Colonic mucosa (tissue), 4 donors: ENCODE data around the gene CLEC19A. TPM values are rescaled to one million over a fixed set of nuclear protein-coding genes. Genes with fewer than 3 reads are reported as not detected.

Experiments
- DNase-seq: peaks from one replicate; pipeline ENCODE4 v3.0.0-alpha.2; 2020
- H3K27ac ChIP-seq: fragments of 200-600 bp; one replicate; pipeline ENCODE4 v1.8.0; 2021
- H3K27me3 ChIP-seq: fragments of 200-600 bp; one replicate; pipeline ENCODE4 v1.8.0; 2021
- H3K36me3 ChIP-seq: fragments of 200-600 bp; one replicate; pipeline ENCODE4 v1.8.0; 2021
- H3K4me1 ChIP-seq: fragments of 200-600 bp; one replicate; pipeline ENCODE4 v1.8.0; 2021; ENCODE audit warnings: mild to moderate bottlenecking
- H3K4me3 ChIP-seq: fragments of 200-600 bp; one replicate; pipeline ENCODE4 v1.8.0; 2021
- H3K9ac ChIP-seq, 2 donors: one replicate each; pipeline ENCODE4 v1.7.0; 2013; ENCODE audit warnings: control low read depth in 2 of 2, low read depth in 2 of 2, low read length in 2 of 2
- H3K9me3 ChIP-seq: fragments of 200-600 bp; one replicate; pipeline ENCODE4 v1.8.0; 2021
- intact Hi-C: fragments of 100-400 bp; cut with DNase I; formaldehyde crosslinking; loops from one replicate; pipeline ENCODE4 v1.14.1; 2022
- total RNA-seq, 2 donors: library from RNA; stranded (reverse); fragmentation: NEBNext Ultra II Directional in 1 of 2; extraction: Animal tissue kit (Norgen Biotek cat#: 25700) in 1 of 2; gene quantifications; one replicate each; pipeline ENCODE4 v1.2.1, GENCODE V29; 2021
- TF ChIP-seq, protein P1 (sequence below): fragments of 200-600 bp; IDR thresholded peaks from one replicate; pipeline ENCODE4 v1.8.0; 2022; ENCODE audit warnings: antibody characterized with exemption, mild to moderate bottlenecking
- donor health status: healthy.
- donor health status: DM: no; HTN: no; CAD: no.
- donor health status: DM: no; HTN: no; CAD: no.

CLEC19A gene
- total RNA-seq, 2 donors from 2014 or later, result not detected

DNA sequence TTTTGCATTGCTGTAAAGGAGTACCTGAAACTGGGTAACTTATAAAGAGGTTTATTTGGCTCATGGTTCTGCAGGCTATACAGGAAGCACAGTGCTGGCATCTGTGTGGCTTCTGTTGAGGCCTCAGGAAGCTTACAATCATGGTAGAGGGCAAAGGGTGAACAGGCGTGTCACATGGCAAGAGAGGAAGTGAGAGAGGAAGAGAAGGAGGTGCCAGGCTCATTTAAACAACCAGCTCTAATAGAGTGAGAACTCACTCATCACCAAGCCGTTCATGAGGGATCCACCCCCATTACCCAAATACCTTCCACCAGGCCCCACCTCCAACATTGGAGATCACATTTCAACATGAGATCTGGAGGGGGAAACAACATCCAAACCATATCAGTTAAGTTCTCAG lies 16.4 kb upstream of the CLEC19A start:
- no peaks in the 10 kb centered on the region for H3K27me3 ChIP-seq
- no peak overlapping the region for H3K4me3 ChIP-seq
- TF ChIP-seq, protein P1, sequence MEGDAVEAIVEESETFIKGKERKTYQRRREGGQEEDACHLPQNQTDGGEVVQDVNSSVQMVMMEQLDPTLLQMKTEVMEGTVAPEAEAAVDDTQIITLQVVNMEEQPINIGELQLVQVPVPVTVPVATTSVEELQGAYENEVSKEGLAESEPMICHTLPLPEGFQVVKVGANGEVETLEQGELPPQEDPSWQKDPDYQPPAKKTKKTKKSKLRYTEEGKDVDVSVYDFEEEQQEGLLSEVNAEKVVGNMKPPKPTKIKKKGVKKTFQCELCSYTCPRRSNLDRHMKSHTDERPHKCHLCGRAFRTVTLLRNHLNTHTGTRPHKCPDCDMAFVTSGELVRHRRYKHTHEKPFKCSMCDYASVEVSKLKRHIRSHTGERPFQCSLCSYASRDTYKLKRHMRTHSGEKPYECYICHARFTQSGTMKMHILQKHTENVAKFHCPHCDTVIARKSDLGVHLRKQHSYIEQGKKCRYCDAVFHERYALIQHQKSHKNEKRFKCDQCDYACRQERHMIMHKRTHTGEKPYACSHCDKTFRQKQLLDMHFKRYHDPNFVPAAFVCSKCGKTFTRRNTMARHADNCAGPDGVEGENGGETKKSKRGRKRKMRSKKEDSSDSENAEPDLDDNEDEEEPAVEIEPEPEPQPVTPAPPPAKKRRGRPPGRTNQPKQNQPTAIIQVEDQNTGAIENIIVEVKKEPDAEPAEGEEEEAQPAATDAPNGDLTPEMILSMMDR, result no peak
- H3K4me1 ChIP-seq, result no peaks in the 10 kb centered on the region
- no peaks in the 10 kb centered on the region for H3K9me3 ChIP-seq
- DNase-seq, result no peak
- H3K27ac ChIP-seq, result no peak overlapping the region
- intact Hi-C loops, result no loop called here
- H3K9ac ChIP-seq, result no peak overlapping the region
- no peaks in the 10 kb centered on the region for H3K36me3 ChIP-seq

- H3K9ac ChIP-seq, result no peak overlapping the region
- no peak for DNase-seq
- TF ChIP-seq, protein P1, result no peak
- intact Hi-C loops, result no loop called here
- no peaks in the 10 kb centered on the region for H3K36me3 ChIP-seq
- no peaks in the 10 kb centered on the region for H3K4me1 ChIP-seq
- no peaks in the 10 kb centered on the region for H3K27me3 ChIP-seq
- H3K9me3 ChIP-seq, result no peaks in the 10 kb centered on the region
- no peak overlapping the region for H3K4me3 ChIP-seq
- H3K27ac ChIP-seq, result no peak overlapping the region
Measured at GRCh38 chr16:19274165-19274797, 11.2 kb upstream of the CLEC19A start.

GRCh38 chr16:19278403-19278802 lies 7.1 kb upstream of the CLEC19A start:
- no peak overlapping the region for H3K27ac ChIP-seq
- no peaks in the 10 kb centered on the region for H3K27me3 ChIP-seq
- H3K4me3 ChIP-seq, result no peak overlapping the region
- no peak overlapping the region for H3K9ac ChIP-seq
- TF ChIP-seq, protein P1, result no peak
- no peaks in the 10 kb centered on the region for H3K4me1 ChIP-seq
- H3K9me3 ChIP-seq, result no peaks in the 10 kb centered on the region
- intact Hi-C loops, result no loop called here
- no peak for DNase-seq
- no peaks in the 10 kb centered on the region for H3K36me3 ChIP-seq

DNA sequence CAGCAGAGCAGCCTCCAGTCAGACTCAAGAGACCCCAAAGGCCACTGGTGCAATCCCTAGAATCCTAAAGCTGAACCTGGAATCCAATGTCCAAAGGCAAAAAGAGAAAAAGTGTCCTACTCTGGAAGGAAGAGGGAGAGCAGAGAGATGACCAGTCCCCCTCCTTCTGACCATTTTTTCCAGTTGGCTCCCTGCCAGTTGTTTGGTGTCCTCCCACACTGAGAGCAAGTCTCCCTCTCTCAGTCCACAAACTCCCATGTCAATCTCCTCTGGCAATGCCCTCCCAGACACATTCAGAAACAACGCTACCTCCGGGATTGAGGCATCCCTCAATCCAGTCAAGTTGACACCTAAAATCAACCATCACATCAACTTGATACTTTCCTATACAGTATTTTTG lies 4.3 kb upstream of the CLEC19A start:
- Histone ChIP-seq H3K27me3 (no peaks in the 10 kb centered on the region), H3K4me3 (no peak overlapping the region), H3K9me3 (no peaks in the 10 kb centered on the region), H3K9ac (no peak overlapping the region), H3K36me3 (no peaks in the 10 kb centered on the region), H3K4me1 (no peaks in the 10 kb centered on the region), H3K27ac (no peak overlapping the region)
- DNase-seq, result no peak
- intact Hi-C loops, result no loop called here
- TF ChIP-seq, protein P1, result no peak

- no peak overlapping the region for H3K27ac ChIP-seq
- TF ChIP-seq, protein P1, result no peak
- no peaks in the 10 kb centered on the region for H3K4me1 ChIP-seq
- H3K9ac ChIP-seq, result no peak overlapping the region
- H3K27me3 ChIP-seq, result no peaks in the 10 kb centered on the region
- H3K9me3 ChIP-seq, result no peaks in the 10 kb centered on the region
- intact Hi-C loops, result no loop called here
- H3K4me3 ChIP-seq, result no peak overlapping the region
- no peak for DNase-seq
- H3K36me3 ChIP-seq, result no peaks in the 10 kb centered on the region
Measured at GRCh38 chr16:19282101-19282500, 3.4 kb upstream of the CLEC19A start.
